Muscle of back (tissue), 11 donors: ENCODE data around the gene NRAS. TPM values are rescaled to one million over a fixed set of nuclear protein-coding genes. Genes with fewer than 3 reads are reported as not detected.

Experiments used
- DNase-seq, 3 donors: peaks; one replicate each; pipeline versions ENCODE4 v3.0.0 to v3.0.0-alpha.2; 2013
- polyA plus RNA-seq, 10 donors: library from polyadenylated mRNA; unstranded; fragments of 120-200 nt; gene quantifications; one replicate each; pipeline ENCODE4 v1.2.1, GENCODE V29; 2013; ENCODE audit not compliant: insufficient read length in 10 of 10

NRAS gene
- polyA plus RNA-seq, 10 donors, result 38.4 to 63.5 (median 54.2) TPM

DNA sequence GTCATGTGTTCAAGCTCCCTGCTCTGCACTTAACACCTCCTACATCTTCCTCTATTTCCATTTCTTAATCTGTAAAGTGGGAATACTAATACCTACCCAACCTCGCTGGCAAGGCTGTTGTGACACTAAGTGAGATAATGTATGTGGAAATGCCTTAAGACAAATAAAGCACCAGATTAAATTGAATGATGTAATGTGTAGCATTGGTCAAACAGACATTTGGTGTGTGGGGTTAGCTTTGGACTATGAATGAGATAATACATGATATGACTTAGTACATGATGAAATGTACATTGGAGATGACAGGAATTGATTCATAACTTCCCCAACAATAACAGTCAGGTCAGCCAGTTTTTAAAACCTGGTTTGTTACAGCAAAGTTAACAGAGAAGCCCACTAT lies 26.4 kb downstream of the NRAS start:
- no peak for DNase-seq

DNA sequence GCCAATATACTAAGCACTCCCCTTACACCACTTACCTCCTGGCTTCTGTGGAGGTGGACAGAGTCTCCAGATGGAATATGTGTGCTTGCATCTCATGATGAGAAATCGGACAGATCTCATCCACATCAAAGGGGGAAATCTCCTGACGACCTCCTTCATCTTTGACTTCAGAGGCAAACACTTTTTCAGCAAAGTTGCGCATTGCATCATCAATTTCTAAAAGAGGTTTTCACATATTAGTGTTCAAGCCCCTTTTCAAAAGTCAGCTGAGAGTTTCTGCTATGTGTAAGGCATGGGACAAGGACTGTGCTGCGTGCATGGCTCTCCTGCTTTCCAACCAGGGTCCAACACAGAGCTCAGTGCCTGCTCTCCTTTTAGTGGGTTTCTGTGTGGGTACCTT lies 28.0 kb downstream of the NRAS start:
- DNase-seq, result no peak

DNA sequence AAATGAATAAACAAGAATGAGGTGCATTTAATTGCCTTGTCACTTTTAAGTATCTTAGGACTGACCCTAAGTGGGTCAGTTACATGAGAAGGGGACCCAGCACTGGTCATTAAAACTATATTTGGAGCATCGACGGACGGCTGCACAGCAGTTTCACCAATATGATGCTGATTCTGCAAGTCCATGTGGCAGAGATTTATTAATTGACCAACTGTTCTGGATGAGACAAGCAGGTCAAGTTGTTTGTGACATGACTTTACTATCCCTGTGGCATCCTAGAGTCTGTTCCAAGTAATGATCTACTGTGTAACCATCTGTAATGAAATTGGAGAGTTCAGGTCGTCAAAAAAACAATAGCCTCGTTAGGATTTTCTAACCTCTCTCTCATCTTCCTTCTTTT lies 30.7 kb downstream of the NRAS start:
- DNase-seq, result no peak

DNA sequence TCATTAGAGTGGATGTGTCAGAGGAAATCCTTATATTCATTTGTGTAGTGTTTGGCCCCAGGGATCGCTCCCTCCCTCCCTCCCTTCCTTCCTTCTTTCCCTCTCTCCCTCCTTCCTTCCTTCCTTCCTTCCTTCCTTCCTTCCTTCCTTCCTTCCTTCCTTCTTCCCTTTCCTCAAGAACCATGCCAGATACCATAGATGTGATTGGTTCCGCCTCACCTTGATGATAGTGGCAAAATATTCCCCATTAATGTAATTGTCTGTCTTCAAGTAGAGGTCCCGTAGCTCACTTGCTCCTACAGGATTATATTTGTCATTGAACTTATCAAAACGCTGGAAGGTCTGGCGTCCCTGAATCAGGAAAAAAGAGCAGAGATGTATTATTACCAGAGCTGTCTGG lies 38.9 kb downstream of the NRAS start:
- DNase-seq, result no peak

DNA sequence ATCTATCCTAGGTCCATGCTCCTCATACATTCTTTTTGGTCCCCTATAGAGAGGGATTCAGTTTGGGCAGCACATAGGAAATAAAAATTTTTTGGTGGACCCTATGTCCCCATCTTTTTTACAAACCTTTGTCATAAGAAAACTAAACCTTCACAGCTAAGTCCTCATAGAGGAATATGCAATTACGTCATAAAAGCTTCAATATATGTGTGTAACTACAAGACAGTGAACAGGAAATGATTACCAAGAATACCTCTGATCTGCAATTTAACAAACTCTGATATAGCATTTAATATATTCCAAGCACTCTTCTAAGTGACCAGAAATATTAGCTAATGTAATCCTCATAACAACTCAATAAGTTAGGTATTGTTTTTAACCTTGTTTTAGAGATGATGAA lies 40.5 kb downstream of the NRAS start:
- DNase-seq, result no peak

DNA sequence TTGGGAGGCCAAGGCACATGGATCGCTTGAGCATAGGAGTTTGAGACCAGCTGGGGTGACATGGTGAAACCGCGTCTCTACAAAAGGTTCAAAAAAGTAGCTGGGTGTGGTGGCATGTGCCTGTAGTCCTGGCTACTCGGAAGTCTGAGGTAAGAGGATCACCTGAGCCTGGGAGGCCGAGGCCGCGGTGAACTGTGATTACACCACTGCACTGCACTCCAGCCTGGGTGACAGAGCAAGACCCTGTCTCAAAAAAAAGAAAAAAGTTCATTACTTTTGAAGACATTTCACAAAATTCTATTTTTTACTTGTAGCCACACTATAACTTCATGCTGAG lies 44.7 kb downstream of the NRAS start:
- no peak for DNase-seq

DNA sequence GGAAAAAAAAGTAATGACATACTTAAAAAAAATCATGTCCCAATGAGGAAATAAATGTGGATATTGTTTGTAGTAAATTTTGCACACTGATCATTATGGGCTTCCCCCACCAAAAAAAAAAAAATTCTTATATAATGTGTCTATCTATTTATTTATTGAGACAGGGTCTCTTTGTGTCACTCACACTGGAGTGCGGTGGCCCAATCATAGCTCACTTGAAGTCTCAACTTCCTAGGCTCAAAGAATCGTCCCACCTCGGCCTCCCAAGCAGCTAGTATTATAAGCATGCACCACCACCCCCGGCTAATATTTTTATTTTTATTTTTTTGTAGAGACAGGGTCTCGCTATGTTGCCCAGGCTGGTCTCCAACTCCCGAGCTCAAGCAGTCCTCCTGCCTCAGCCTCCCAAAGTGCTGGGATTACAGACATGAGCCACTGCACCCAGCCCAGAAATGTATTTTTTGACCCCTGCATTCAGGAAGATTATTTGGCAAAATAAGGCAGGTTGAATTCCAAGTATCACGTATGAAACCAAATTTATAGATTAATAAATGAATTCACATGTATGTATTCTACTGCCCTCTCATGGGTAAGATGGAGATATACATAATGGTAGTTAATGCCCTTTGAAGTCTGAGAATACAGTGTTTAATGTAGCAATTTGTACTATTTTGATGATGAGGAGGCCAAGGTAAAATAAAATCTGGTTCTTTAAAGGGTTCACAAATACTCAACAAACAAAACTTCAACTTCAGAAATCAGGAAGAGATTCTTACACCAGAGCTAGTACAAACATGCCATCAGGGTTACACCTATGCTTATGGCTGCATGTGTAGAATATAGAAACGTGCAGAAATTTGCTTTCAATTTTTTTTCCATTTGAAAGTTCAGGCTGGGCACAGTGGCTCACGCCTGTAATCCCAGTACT lies 45.3 kb downstream of the NRAS start:
- DNase-seq, result peak in 1 of 3 donors; percentile 41

DNA sequence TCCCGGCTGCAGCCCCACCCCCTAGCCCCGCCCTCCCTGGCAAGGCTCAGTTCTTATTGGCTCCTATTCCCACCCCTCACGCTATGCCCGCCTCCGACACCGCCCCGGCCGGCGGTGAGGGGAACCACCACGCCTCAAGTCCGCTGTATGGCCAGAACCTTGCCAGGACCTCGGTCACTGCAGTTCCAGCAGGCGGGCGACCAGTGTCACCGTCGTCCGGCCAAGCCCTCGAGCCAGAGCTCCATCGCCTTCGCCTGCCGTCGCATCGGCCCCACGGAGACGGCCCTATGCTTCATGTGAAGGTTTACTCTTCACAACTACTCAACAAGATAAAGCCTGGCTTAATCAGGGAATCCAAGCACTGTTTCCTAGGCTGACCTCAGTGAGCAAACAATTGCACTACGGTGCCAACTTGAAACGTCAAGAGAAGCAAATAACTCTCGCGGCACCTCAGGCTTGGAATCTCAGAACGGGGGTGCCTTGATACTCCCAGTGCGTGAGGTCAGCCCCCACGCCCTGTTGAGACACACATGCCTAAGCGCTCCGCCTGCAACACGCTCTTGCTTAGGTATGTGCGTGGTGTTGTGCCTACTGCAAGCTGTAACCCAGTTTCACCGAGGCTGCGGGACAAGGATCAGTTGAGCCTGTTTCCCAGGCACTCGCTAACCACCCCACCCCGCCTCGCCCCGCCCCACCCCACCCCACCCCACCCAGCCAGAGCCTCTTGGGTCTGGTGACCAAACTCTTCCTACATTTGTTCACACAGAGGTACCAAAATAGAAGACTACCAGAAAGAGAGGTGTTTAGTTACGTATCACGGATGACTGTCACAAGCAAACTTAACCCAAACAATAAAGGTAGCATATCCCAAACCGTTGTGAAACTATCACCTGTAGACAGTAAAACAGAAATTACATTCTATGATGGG lies 46.2 kb downstream of the NRAS start:
- DNase-seq, result peak; percentile 87 to 97 (median 94)

DNA sequence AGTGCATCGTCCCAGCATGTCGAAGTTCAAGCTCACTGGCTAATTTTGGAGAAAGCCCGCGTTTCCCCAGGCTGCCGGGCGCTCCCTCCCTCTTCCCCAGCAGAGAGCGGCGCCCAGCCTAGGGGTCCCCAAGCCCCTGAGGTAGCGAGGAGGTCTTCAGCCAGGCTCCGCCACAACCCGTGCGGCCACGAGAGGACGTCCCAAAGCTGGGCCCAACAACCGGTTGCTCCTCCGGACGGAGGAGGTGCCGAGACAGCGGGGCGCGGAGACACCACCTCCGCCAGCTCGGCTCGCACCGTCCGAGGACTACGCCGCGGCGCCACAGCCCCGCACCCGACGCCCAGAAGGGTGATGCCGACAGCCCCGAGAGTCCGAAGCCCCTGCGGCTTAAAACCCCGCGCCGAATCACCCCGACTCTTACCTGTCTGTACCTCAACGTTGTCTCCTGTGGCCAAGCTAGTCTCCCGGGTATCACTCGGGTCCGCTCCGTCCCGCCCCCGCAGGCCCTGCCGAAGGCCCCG lies 46.9 kb downstream of the NRAS start, which contains the start of gene DENND2C:
Gene DENND2C, minus strand, starts transcription at position 488 of the 521 bp plus-strand sequence. CDS start 44,065 bp downstream, outside the sequence.
- DNase-seq, result no peak

DNA sequence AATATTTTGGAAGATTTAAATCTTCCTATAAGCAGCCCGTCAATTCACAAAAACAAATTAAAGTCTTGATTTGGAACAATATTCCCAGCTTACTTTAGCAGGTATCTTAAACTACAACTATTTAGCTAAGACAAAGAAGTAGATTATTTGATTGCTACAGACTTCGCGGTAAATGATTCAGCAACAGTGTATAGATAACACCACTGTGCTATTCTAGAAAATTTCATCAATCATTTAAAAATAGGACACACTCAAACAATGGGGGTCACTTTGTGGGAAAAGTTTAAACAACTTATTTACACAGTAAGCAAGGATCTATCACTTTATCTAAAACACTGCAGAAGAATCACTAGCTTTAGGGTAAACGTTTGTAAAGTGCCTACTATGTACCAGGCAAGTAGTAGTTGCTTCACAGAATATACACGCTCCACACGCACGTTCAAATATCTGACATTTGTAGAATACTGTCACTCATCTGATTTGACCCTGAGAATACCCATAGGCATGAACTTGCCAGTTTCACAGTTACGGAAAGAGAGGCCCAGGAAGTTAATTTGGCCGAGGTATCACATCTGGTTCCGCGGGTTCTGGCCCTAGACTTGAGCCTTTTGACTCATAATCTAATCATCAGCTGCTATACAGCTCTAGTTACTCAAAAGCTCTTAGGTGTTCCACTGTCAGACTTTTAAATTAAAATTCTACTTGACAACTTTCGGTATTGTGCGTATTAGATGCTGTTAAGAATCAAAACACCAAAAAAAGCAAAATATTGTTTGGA lies 47.6 kb downstream of the NRAS start:
- no peak for DNase-seq

DNA sequence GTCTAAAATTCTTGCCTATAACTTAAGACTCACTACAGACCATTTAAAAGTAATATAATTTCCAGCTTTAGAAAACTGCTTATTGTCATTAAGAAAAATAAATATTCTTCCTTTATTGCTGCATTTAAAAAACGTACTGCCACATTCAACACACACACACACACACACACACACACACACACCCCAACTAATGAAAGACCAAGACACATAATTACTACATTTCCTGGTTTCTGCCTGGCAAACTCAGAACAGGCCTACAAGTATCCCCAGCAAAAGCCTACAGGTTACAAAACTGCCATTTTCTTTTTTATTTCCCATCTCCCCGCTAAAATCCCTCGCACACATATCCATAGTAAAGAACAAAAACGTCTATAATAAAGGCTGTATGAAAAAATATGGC lies 48.2 kb downstream of the NRAS start:
- DNase-seq, result no peak

DNA sequence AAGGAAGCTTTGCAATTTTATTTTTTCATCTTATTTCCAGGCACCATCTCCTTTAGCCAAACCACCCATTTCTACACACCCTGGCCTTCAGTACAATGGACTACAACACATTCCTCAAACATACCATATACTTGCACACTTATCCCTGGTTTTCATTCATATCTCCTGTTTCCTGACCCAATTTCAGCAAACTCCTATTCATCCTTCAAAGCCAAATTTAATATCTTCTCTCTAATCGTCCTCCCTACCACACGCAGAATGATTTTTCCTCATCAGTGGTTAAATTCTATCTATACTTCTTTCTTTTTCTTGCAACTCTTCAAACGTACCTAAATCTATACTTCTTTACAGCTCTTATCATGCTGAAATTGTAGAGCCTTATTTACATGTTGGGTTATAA lies 49.6 kb downstream of the NRAS start:
- no peak for DNase-seq

DNA sequence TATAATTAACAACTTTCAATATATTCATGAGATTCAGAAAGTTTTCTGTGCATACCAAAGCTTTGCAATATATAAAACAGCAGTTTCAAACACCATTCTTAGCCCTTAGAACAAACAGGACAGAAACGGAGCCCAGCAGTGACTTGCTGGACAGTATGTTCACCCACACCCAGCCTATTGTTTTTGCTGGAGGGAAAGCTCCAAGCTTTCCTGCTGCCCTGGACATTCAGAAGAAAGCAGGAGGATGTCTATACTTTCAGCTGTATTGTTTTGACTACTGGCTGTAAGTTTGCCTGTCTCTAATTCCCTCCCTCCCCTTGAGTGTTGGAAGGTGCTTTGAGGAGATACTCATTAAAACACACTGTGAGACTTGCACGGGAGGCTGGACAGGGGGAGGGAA lies 56.3 kb downstream of the NRAS start:
- DNase-seq, result peak in 1 of 3 donors; percentile 1

Other genes with a start within 250 kb of the NRAS start
- gene TRIM33, start 205.6 kb downstream of the NRAS start, polyA plus RNA-seq, result 10 to 100 TPM; 14.2 to 28.5 (median 22.8) TPM
- 10 to 100 TPM; 23.7 to 34.1 (median 27.6) TPM for gene BCAS2, start 135.2 kb downstream of the NRAS start, polyA plus RNA-seq
- gene DENND2C, start 46.7 kb downstream of the NRAS start, polyA plus RNA-seq, result 10 to 100 TPM in 2 of 10 donors, 1 to 10 TPM in 8; 4.6 to 11.3 (median 6.4) TPM
- gene AMPD1, start 21.2 kb downstream of the NRAS start, polyA plus RNA-seq, result 100 to 1,000 TPM in 4 of 10 donors, 10 to 100 TPM in 6; 25.4 to 145 (median 92.3) TPM
- gene CSDE1, start 41.2 kb upstream of the NRAS start, polyA plus RNA-seq, result 100 to 1,000 TPM; 339 to 533 (median 445) TPM
- gene SIKE1, start 63.9 kb upstream of the NRAS start, polyA plus RNA-seq, result 10 to 100 TPM; 27.8 to 36.1 (median 32.4) TPM
- under 1 TPM in 2 of 10 donors, not detected in 8; 0.40 to 0.63 TPM for gene SYCP1, start 138.1 kb upstream of the NRAS start, polyA plus RNA-seq